HG02623 (cell line): ENCODE data around the gene ZNF837.
"Not testable (repeated sequence)": the region's sequence is repeated elsewhere in the genome, so short reads cannot be mapped to it uniquely, and the experiment has no call there.

Source experiments
- ATAC-seq: cut with Tn5 transposase; IDR thresholded peaks from one replicate; pipeline ENCODE4 v1.9.1; 2021; ENCODE audit warnings: moderate library complexity; ENCODE audit not compliant: unreplicated experiment

ZNF837 gene

GRCh38 chr19:58351990-58352755 lies 28.7 kb downstream of the ZNF837 start:
- no peak for ATAC-seq

- ATAC-seq, result no peak
Observed at GRCh38 chr19:58351558-58351878, 29.3 kb downstream of the ZNF837 start.

- ATAC-seq, result no peak
Observed at GRCh38 chr19:58350871-58351557, 29.8 kb downstream of the ZNF837 start.

GRCh38 chr19:58350001-58350861 lies 30.6 kb downstream of the ZNF837 start:
- ATAC-seq, result no peak

GRCh38 chr19:58349590-58349989 lies 31.2 kb downstream of the ZNF837 start:
- ATAC-seq, result no peak

GRCh38 chr19:58348080-58348479 lies 32.8 kb downstream of the ZNF837 start:
- ATAC-seq, result not testable (repeated sequence)

GRCh38 chr19:58346961-58347929 lies 33.6 kb downstream of the ZNF837 start:
- peak; percentile 85 for ATAC-seq

GRCh38 chr19:58345558-58345957 lies 35.3 kb downstream of the ZNF837 start:
- ATAC-seq, result no peak

- ATAC-seq, result no peak
Observed at GRCh38 chr19:58338825-58339558, 41.8 kb downstream of the ZNF837 start.

GRCh38 chr19:58338336-58338735 lies 42.5 kb downstream of the ZNF837 start:
- ATAC-seq, result no peak

GRCh38 chr19:58336820-58337219 lies 44.0 kb downstream of the ZNF837 start:
- no peak for ATAC-seq

- ATAC-seq, result no peak
Observed at GRCh38 chr19:58336216-58336615, 44.6 kb downstream of the ZNF837 start.

- ATAC-seq, result no peak
Observed at GRCh38 chr19:58335630-58336029, 45.2 kb downstream of the ZNF837 start.

GRCh38 chr19:58334691-58335249 lies 46.1 kb downstream of the ZNF837 start:
- no peak for ATAC-seq

GRCh38 chr19:58332697-58333096 lies 48.1 kb downstream of the ZNF837 start:
- no peak for ATAC-seq

GRCh38 chr19:58330458-58330857 lies 50.4 kb downstream of the ZNF837 start:
- ATAC-seq, result no peak

GRCh38 chr19:58328999-58329398 lies 51.8 kb downstream of the ZNF837 start:
- ATAC-seq, result no peak

GRCh38 chr19:58326914-58327726 lies 53.7 kb downstream of the ZNF837 start, which contains the start of gene ZSCAN22:
TSS of gene ZSCAN22 (plus strand) at chr19:58326994. CDS start at chr19:58334803, 7,809 bp downstream.
- peak; percentile 80 for ATAC-seq
